Gastrocnemius medialis (tissue), 4 donors: ENCODE results near the gene C11orf71. TPM values are rescaled to one million over a fixed set of nuclear protein-coding genes. Genes with fewer than 3 reads are reported as not detected.

Source experiments
- ATAC-seq, 2 donors: fragments of 150-250 bp; one replicate each; pipeline ENCODE4 v1.9.1; 2016
- DNase-seq, 2 donors: peaks; one replicate each; pipeline ENCODE4 v3.0.0-alpha.2; 2019
- H3K27ac ChIP-seq, 4 donors: fragments of 200-600 bp; sonication (generic); 1 replicate in 1 of 4; 2 replicates in 3 of 4; pipeline ENCODE4 v1.5.1; 2016 to 2018; ENCODE audit warnings: mild to moderate bottlenecking in 2 of 4, moderate library complexity in 1 of 4
- H3K27me3 ChIP-seq, 3 donors: fragments of 200-600 bp; sonication (generic) in 2 of 3; 1 replicate in 1 of 3; 2 replicates in 2 of 3; pipeline versions ENCODE4 v1.5.1 to v1.6.0; 2016 to 2019; ENCODE audit warnings: mild to moderate bottlenecking in 1 of 3, moderate library complexity in 1 of 3
- H3K36me3 ChIP-seq, 2 donors: fragments of 200-600 bp; sonication (generic) in 1 of 2; one replicate each; pipeline ENCODE4 v1.5.1; 2017 to 2018
- H3K4me1 ChIP-seq, 2 donors: fragments of 200-600 bp; sonication (generic) in 1 of 2; one replicate each; pipeline ENCODE4 v1.5.1; 2016 to 2017; ENCODE audit warnings: mild to moderate bottlenecking in 2 of 2
- H3K4me3 ChIP-seq, 4 donors: fragments of 200-600 bp; sonication (generic) in 3 of 4; 1 replicate in 1 of 4; 2 replicates in 3 of 4; pipeline ENCODE4 v1.5.1; 2016 to 2019; ENCODE audit warnings: mild to moderate bottlenecking in 2 of 4
- H3K9me3 ChIP-seq, 3 donors: fragments of 200-600 bp; sonication (generic) in 2 of 3; 1 replicate in 1 of 3; 2 replicates in 2 of 3; pipeline ENCODE4 v1.5.1; 2016 to 2019
- POLR2A ChIP-seq, 2 donors: fragments of 450-650 bp; IDR thresholded peaks; one replicate each; pipeline ENCODE4 v1.6.1; 2017; ENCODE audit warnings: antibody characterized with exemption in 2 of 2, mild to moderate bottlenecking in 2 of 2, moderate library complexity in 2 of 2
- in situ Hi-C, 4 donors: fragments of 200-750 bp; cut with MboI; loops; one replicate each; pipeline versions ENCODE4 v1.15.0 to v1.8.0; 2017; ENCODE audit warnings: low sequenced_read_pairs in 4 of 4
- intact Hi-C: fragments of 100-400 bp; cut with DNase I; formaldehyde crosslinking; loops from one replicate; pipeline ENCODE4 v1.15.1; 2023; ENCODE audit warnings: low total_unique reads
- total RNA-seq, 4 donors: library from RNA; depleted of rRNA; stranded (reverse); fragments of >200 nt; gene quantifications; one replicate each; pipeline versions ENCODE4 v1.1.0 to v1.2.3, GENCODE V29; 2016
- TF ChIP-seq, protein P1 (sequence below), 5 experiments: fragments of 450-650 bp in 3 of 5; fragments of 200-600 bp in 2 of 5; sonication (generic) in 2 of 5; IDR thresholded peaks in 4 of 5; conservative IDR thresholded peaks in 1 of 5; 1 replicate in 4 of 5; 2 replicates in 1 of 5; pipeline ENCODE4 v1.5.1; 2016 to 2019; ENCODE audit warnings: antibody characterized with exemption in 5 of 5, mild to moderate bottlenecking in 3 of 5, moderate library complexity in 3 of 5

Gene C11orf71
- total RNA-seq, 4 donors from 2014 or later: 3.4 to 18.0 (median 8.7) TPM

DNA sequence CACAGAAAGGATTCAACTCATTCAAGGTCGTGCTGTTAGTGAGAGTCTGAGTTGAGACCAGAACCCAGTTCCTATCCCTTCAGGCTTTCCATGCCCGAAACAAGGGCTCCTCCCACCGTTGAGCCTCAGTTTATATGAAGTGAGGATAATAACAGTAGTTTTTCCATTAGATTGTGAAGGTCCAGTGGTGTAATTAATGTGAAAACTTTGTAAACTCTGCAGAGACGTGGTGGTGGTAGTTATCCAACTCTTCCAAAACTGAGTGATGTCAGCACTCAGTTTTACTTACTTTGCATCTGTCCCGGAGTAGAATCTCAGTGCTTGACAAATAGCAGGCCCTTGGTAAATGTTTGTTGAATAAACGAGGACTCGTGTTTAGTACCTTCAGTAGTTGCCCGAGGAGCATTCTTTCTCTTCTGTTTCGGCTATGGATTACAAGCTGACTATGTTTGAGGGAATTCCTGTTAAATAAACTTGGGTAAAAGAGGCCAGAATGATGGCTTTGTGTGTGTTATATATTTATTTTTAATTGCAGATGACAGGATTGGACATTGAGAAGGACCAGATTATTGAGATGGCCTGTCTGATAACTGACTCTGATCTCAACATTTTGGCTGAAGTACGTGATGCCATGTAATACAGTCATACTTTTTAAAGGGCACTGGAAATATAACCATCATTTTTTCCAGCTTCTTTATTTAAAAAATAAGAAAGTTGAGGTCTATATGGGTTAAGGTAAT lies 40.0 kb upstream of the C11orf71 start:
- H3K4me1 ChIP-seq: peaks cover 8 to 24% of the 10 kb centered on the region in 2 donors
- TF ChIP-seq, protein P1, sequence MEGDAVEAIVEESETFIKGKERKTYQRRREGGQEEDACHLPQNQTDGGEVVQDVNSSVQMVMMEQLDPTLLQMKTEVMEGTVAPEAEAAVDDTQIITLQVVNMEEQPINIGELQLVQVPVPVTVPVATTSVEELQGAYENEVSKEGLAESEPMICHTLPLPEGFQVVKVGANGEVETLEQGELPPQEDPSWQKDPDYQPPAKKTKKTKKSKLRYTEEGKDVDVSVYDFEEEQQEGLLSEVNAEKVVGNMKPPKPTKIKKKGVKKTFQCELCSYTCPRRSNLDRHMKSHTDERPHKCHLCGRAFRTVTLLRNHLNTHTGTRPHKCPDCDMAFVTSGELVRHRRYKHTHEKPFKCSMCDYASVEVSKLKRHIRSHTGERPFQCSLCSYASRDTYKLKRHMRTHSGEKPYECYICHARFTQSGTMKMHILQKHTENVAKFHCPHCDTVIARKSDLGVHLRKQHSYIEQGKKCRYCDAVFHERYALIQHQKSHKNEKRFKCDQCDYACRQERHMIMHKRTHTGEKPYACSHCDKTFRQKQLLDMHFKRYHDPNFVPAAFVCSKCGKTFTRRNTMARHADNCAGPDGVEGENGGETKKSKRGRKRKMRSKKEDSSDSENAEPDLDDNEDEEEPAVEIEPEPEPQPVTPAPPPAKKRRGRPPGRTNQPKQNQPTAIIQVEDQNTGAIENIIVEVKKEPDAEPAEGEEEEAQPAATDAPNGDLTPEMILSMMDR (IDR thresholded peaks at IDR 0.05 in 4 of 5, conservative IDR thresholded peaks at IDR 0.05 in 1 of 5): no peak
- no peak for TF ChIP-seq POLR2A (IDR thresholded peaks at IDR 0.05)
- H3K36me3 ChIP-seq: peaks cover 0 to 9% of the 10 kb centered on the region in 2 donors
- DNase-seq (no peak), ATAC-seq (peak in 1 of 2 donors; percentile 50)
- H3K4me3 ChIP-seq: peak overlapping the region; percentile 93 to 95 (median 94)
- H3K9me3 ChIP-seq: no peaks in the 10 kb centered on the region
- in situ Hi-C loops: no loop called here
- intact Hi-C loops: no loop called here
- peak overlapping the region; percentile 89 to 95 (median 90) for H3K27ac ChIP-seq
- H3K27me3 ChIP-seq: no peaks in the 10 kb centered on the region

DNA sequence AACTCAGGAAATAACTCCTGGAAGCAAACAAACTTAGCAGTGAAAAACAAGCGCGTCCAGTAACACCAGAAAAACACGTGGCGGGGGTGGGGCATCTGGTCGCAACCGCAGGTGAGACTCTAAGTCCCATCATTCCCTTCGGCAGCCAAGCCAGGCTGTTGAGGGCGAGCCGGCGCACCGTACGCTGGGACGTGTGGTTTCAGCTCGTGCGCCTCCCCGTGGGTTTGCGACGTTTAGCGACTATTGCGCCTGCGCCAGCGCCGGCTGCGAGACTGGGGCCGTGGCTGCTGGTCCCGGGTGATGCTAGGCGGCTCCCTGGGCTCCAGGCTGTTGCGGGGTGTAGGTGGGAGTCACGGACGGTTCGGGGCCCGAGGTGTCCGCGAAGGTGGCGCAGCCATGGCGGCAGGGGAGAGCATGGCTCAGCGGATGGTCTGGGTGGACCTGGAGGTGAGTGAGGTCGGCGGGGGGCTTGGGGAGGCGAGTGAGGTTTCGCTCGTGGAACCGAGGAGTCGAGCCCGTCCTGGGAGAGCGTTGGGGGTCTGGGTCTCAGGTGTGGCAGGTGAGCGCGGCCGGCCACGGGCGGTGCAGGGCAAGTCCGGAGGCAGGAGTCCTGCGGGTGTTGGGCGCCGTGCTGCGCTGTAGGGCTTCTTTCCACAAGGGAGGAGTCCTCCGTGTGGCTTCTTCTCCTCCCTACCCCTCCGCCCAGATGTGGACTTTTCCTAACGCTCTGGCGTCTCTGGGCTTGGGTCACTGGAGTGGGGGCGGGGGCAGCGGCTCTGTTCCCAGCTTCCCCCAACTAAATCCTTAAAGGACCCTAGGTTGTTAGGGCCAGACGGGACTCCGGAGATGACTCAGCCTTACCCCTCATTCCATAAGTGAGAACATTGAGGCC lies 39.2 kb upstream of the C11orf71 start, which contains the start of gene REXO2:
TSS of gene REXO2 (plus strand) at position 239 of the 892 bp plus-strand sequence. CDS start at position 301, 62 bp downstream.
- Histone ChIP-seq H3K9me3 (no peaks in the 10 kb centered on the region), H3K27me3 (no peaks in the 10 kb centered on the region), H3K27ac (peak within 1 kb of the TSS; percentile 89 to 95 (median 90)), H3K4me3 (peak within 1 kb of the TSS; percentile 93 to 95 (median 94)), H3K36me3 (peaks cover 0 to under 1% of the 10 kb centered on the region in 2 donors), H3K4me1 (peaks cover 8 to 24% of the 10 kb centered on the region in 2 donors)
- DNase-seq (peak; percentile 95), ATAC-seq (peak; percentile 95)
- TF ChIP-seq POLR2A (IDR thresholded peaks at IDR 0.05): peak; percentile 86 to 89
- TF ChIP-seq, protein P1 (IDR thresholded peaks at IDR 0.05 in 4 of 5, conservative IDR thresholded peaks at IDR 0.05 in 1 of 5): peak in 3 of 5 experiments; percentile 20 to 39 (median 37)
- intact Hi-C loops: loop anchor here (1.0 to 5.0 kb wide), 4 partner anchors 39 to 157 kb away; partner anchors contain the start of genes C11orf71 and RBM7
- in situ Hi-C loops: loop anchor here in 1 of 4 donors (5.0 to 10.0 kb wide), 2 partner anchors 37 to 95 kb away; partner anchors contain the start of genes C11orf71 and RBM7

DNA sequence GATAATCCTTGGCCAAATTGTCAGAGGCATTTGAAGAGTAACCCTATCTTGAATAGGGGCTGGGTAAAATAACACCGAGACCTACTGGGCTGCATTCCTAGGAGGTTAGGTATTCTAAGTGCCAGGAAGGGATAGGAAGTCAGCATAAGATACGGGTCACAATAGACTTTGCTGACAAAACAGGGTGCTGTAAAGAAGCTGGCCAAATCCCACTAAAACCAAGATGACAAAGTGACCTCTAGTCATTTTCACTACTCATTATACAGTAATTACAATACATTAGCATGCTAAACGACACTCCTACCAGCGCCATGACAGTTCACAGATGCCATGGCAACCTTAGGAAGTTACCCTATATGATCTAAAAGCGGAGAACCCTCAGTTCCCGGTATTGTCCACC lies 38.0 kb upstream of the C11orf71 start:
- no peak for DNase-seq
- in situ Hi-C loops: loop anchor here in 1 of 4 donors (5.0 to 10.0 kb wide), 2 partner anchors 36 to 94 kb away; partner anchors contain the start of genes C11orf71 and RBM7
- H3K27me3 ChIP-seq: no peaks in the 10 kb centered on the region
- ATAC-seq: no peak
- no peak overlapping the region for H3K27ac ChIP-seq
- H3K9me3 ChIP-seq: no peaks in the 10 kb centered on the region
- intact Hi-C loops: loop anchor here (2.0 to 5.0 kb wide), 3 partner anchors 90 to 156 kb away; no protein-coding TSS in a partner anchor
- H3K4me1 ChIP-seq: peaks cover 8 to 24% of the 10 kb centered on the region in 2 donors
- no peak for TF ChIP-seq POLR2A (IDR thresholded peaks at IDR 0.05)
- TF ChIP-seq, protein P1 (IDR thresholded peaks at IDR 0.05 in 4 of 5, conservative IDR thresholded peaks at IDR 0.05 in 1 of 5): no peak
- peak overlapping the region in 1 of 4 donors; percentile 95 for H3K4me3 ChIP-seq
- no peaks in the 10 kb centered on the region for H3K36me3 ChIP-seq

DNA sequence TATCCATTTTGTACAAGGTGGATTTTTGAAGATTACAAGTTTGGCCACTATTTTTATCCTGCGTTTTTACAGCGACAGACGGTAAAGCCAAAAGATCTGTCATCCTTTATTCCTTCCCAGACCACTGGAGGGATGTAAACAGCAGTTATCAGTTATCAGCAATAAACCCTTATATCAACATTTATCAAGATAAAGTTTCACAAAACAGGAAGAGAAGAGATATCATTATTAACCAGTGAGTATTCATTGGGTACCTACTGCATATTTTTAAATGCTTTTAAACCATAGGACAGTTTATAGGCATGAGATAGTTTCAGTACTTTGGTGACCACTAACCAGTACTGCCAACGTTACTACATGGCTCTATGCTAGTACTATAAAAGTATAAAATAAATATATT lies 33.1 kb upstream of the C11orf71 start:
- DNase-seq (no peak), ATAC-seq (no peak)
- Histone ChIP-seq H3K27ac (no peak overlapping the region), H3K9me3 (no peaks in the 10 kb centered on the region), H3K27me3 (no peaks in the 10 kb centered on the region), H3K36me3 (no peaks in the 10 kb centered on the region), H3K4me1 (peaks cover 0 to 1% of the 10 kb centered on the region in 2 donors), H3K4me3 (no peak overlapping the region)
- intact Hi-C loops (no loop called here), in situ Hi-C loops (loop anchor here in 1 of 4 donors (10.0 kb wide), 1 partner anchor 89 kb away; no protein-coding TSS in a partner anchor)
- TF ChIP-seq POLR2A (IDR thresholded peaks at IDR 0.05): no peak
